GM21515 (cell line): ENCODE results near the gene PPP1R13B.

Source experiments
- ATAC-seq: cut with Tn5 transposase; IDR thresholded peaks from one replicate; pipeline ENCODE4 v1.9.1; 2021; ENCODE audit not compliant: unreplicated experiment

The PPP1R13B gene

GRCh38 chr14:103746701-103747100 is 100.7 kb downstream of the PPP1R13B start:
- no peak for ATAC-seq

DNA sequence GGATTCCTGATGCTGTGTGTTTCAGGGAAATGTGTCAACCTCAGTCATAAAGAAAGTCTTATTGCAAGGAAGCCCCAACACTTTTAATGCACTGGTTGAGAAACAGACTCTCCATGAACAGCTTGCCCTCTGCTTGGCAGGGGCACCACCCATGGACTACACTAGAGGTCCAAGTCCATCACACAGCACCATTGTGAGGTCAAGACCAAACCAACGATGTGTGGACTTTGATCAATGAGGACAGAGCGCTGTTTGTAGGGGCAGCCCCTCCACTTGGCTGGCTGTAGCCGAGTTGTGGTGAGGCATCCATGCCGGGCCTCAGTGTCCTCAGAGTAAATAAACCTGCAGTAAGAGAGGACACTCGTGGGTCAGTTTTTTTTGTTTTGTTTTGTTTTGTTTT is 102.0 kb downstream of the PPP1R13B start:
- no peak for ATAC-seq

GRCh38 chr14:103744621-103745395 is 102.6 kb downstream of the PPP1R13B start:
- no peak for ATAC-seq

DNA sequence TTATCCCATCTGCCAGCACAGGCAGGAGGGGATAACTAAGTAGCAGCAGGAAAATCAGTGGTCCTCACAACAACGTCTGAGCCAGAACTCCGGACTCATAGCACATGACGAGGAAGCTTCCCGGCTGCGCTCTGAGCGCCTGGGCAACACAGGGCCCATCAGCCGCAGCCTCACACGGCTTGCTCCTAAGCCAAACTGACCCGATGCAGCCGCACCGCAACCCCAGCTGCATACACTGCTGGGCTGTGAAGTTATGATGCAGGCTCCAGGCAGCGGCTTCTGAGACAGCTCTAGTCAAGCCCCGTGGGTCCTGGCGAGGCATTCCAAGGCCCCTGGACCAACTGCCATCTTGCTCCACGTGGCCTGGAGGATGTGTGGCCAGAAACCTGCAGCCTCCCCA is 103.7 kb downstream of the PPP1R13B start:
- ATAC-seq: no peak

GRCh38 chr14:103742499-103743255 is 104.7 kb downstream of the PPP1R13B start:
- no peak for ATAC-seq

GRCh38 chr14:103741876-103742275 is 105.5 kb downstream of the PPP1R13B start:
- ATAC-seq: no peak

- no peak for ATAC-seq
Measured at GRCh38 chr14:103740991-103741689, 106.2 kb downstream of the PPP1R13B start.

DNA sequence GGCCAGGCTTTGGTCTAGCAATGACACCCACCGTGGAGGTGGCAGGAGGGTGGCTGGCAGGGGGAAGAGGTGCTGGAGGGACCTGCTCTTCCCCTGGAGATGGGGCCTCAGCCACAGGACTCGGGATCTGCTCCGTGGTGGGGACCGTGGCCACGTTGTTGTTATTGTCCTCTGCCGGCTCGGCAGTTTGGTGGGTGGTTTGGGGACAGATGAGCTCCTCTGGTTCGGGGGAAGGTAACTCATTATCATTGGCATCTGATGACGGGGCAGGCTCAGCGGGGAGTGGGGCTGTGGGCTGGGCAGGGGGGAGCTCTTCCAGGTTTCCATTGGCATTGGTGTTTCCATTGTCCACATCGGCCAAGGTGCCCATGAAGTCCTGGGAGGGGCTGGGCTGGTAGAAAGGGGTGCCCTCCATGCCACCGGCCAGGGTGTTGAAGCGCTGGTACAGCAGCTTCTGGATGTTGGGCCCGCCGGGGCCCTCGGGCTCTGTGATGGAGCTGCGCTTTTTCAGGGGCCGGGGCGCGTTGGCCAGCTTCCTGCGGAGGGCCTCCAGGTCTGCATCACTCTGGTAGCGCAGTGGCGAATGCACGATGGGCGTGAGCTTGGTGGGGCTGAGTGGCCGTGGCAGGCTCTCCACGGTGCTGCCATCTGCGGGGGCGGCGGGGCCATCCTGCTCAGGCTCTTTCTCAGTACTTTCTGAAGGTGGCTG is 107.4 kb downstream of the PPP1R13B start:
- ATAC-seq: no peak

GRCh38 chr14:103739466-103739792 is 107.9 kb downstream of the PPP1R13B start:
- no peak for ATAC-seq

- no peak for ATAC-seq
Measured at GRCh38 chr14:103738701-103739451, 108.5 kb downstream of the PPP1R13B start.

GRCh38 chr14:103738166-103738565 is 109.2 kb downstream of the PPP1R13B start:
- ATAC-seq: no peak

DNA sequence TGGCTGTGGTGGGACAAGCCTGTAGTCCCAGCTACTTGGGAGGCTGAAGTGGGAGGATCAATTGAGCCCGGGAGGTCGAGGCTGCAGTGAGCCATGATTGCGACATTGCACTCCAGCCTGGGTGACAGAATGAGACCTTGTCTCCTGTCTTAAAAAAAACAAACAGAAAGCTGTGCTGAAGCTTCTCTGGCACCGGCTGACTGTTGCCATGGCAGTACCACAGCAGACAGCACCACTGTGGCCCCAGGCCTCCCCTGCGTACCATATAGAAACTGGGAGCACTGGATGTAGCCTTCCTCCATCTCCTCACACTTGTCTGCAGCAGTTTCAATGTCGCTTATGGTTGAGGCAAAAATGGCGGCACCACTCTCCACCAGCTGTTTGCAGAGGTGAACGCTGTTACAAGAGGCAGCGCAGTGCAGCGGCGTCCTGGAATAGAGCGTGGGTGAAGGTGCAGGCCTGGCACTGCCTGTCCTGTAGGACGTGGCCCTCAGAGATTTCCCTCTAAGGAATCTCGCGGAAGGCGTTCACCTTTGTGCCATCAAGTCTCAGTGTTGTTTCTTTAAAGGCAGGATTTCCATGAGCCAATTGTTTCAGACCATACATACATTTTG is 109.8 kb downstream of the PPP1R13B start:
- no peak for ATAC-seq

DNA sequence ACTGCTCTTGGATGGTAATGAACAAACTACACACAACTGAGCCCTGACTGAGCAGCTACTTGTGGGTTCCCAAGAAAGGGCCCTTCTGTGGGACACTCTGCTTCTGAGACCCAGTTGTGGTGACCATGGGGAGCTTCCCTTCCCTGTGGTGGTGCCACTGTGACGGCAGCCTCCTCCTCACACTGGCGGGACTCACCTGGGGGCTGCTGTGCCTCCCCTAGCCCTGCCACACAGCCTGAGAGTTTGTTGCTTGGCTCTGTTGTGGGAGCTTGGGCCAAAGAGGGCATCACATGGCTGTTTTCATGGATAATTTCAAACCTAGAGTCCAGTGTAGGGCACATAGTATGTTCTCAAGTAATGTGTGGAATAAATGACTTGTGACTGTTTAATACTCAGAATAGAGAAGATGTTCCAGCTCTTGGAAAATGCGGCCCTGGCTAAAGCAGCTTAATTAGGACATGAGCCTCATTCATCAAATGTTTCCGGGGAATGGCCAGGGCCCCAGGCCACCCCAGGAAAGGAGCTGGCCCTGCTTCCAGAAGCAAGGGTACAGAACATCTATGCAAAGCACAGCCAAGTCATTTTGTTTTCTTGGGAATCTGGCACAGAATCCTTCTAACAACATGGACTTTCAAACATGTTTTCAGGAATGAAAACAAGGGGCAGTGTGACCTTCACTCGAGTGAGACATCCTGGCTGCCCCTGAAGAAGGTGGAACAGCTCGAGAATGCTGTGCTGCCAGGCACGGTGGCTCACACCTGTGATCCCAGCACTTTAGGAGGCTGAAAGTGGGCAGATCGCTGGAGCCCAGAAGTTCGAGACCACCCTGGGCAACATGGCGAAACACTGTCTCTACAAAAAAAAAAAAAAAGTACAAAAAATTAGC is 110.6 kb downstream of the PPP1R13B start:
- no peak for ATAC-seq

- no peak for ATAC-seq
Measured at GRCh38 chr14:103735815-103736545, 111.4 kb downstream of the PPP1R13B start.

DNA sequence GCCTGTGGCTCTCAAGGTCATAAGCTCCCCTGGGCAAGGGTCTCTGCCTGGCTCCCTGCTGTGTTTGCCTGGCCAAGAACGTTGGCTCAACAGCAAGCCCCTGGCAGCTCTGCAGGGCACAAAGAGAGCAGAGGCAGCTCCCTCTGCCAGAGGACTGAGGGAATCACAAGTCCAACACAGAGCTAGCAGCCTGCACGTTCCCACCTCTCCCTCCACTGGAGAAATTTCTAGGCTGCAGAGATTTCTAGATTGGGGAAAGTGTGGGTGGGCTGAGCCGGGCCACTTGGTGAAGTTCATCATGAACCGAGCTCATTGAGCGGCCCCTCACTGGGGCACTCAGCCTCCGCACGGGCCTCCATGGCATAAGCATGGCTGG is 111.9 kb downstream of the PPP1R13B start:
- ATAC-seq: no peak

DNA sequence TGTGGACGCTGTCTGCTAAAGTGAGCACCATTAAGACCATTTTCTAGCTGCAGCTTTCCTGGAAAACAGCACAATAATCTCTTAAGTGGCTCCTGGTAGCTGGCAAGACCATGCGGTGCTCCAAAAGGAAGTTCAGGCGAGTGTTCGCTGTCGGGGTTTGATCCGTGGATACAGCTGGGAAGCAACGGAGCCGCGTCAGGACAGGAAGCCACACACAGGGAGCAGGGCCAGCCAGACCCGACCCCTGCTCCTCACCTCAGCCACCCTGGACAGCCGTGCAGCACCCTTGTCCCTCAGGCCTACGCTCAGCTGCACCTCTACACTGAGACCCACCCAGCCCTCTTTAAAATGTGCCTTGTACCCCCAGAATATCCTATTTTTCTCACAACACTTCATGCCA is 112.4 kb downstream of the PPP1R13B start:
- no peak for ATAC-seq

DNA sequence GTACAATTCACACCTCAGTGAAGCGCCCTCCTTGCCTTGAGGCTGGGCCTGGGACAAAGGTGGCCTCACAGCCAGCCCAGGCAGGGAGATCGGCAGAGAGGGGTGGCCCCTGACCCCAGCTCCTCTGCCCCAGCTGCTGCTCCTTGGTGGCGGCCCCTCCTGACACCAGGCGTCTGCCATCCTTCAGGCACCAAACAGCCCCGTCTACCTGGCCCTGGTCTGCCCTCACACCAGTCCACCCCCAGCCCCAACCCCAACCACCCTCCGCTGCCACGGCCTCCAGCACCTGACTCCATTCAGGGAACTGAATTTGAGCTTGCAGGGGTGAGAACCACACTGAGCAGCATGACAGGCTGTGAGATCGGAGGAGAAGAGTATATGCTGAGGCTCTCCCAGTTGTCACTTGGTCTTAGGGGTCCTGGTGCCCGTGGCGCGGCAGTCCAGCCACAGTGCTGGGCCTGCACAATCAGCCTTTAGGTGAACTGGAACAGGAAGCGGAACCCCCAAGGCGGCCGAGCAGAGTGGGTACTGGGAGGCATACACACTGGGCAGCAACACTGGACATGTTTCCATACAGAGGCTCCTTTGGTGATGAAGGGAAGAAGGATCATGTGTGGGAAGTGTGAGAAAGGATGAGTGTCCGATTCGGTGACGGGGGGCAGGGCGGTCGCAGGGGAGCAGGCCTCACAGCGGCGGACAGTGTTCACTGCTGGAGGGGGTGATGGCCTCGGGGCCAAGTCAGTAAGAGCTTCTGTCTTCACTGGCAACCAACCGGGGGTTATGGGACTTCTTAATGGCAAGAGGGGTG is 113.1 kb downstream of the PPP1R13B start:
- no peak for ATAC-seq

DNA sequence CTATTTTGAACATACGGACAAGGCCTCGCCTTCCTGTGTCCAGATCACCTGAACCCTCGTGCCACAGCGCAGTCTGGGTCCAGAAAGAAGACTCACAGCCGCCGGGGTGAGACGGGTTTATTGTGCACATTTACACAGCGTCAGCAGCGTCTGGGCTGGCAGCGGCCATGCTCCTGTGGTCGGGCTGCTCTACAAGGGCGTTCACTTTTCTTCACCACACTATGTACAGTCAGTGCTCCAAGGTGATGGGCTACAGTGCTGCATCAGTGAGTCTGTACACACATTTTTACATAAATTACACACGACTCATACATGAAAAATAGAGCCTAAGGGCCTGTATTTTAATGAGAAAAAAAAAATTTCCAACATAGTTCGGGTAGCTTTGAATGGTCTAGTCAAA is 113.7 kb downstream of the PPP1R13B start:
- ATAC-seq: no peak
